Activated CD8-positive, alpha-beta memory T cell treated with anti-CD3 and anti-CD28 coated beads, Interleukin-2, amount 10 ng/mL, durations not matched to agents 7 days and 5 days (primary cell): ENCODE data around the gene NMUR1. TPM values are rescaled to one million over a fixed set of nuclear protein-coding genes. Genes with fewer than 3 reads are reported as not detected.
A peak's percentile ranks its signal among the peaks of the same experiment; 100 is the strongest.

Experiments used
- ATAC-seq: fragments of 150-1000 bp; cut with Tn5 transposase; one replicate; pipeline ENCODE4 v1.10.0; 2021; ENCODE audit warnings: moderate library complexity
- CTCF ChIA-PET: fragments of 350-600 bp; sonication (Branson Sonifier 250); formaldehyde crosslinking; loops from one replicate; lab custom pipeline; 2021; ENCODE audit warnings: antibody characterized with exemption; lab: Charles Lee
- DNase-seq: peaks from one replicate; pipeline ENCODE4 v3.0.0-alpha.2; 2020
- H3K27ac Mint-ChIP-seq: one replicate; pipeline ENCODE4 v1.8.0; 2021; ENCODE audit warnings: mild to moderate bottlenecking, mixed read lengths
- H3K27me3 Mint-ChIP-seq: one replicate; pipeline ENCODE4 v1.8.0; 2021; ENCODE audit warnings: mixed read lengths
- H3K36me3 Mint-ChIP-seq: one replicate; pipeline ENCODE4 v1.8.0; 2021; ENCODE audit warnings: mild to moderate bottlenecking, mixed read lengths
- H3K4me1 Mint-ChIP-seq: one replicate; pipeline ENCODE4 v1.8.0; 2021; ENCODE audit warnings: mixed read lengths
- H3K4me3 Mint-ChIP-seq: one replicate; pipeline ENCODE4 v1.8.0; 2021; ENCODE audit warnings: mild to moderate bottlenecking, moderate library complexity, mixed read lengths
- H3K9me3 Mint-ChIP-seq: one replicate; pipeline ENCODE4 v1.8.0; 2022; ENCODE audit warnings: low read depth, mixed read lengths
- total RNA-seq, 2 experiments: library from RNA; stranded (reverse); gene quantifications; one replicate each; pipeline ENCODE4 v1.2.3, GENCODE V29; 2021

NMUR1 gene
- total RNA-seq, 2 experiments from 2014 or later: 3.6 to 8.6 TPM

DNA sequence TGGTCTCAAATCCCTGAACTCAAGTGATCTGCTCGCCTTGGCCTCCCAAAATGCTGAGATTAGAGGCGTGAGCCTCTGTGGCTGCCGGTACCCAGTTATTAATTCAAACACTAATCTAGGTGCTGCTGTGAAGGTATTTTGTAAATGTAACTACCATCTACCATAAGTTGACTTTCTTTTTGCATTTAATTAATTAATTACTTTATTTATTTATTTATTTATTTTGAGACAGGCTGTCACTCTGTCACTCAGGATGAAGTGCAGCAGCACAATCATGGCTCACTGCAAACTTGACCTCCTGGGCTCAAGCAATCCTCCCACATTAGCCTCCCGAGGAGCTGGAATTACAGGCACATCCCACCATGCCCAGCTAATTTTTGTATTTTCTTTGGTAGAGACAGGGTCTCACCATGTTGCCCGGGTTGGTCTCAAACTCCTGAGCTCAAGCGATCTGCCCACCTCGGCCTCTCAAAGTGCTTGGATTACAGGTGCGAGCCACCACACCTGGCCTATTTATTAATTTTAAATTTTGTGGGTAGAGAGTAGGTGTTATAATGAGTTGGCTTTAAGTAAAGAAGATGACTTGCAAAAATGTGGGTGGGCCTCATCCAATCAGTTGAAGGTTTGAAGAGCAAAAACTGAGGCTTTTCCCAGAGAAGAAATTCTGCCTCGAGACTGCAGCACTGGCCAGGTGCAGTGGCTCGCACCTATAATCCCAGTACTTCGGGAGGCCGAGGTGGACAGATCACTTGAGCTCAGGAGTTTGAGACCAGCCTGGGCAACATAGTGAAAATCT is 17.3 kb upstream of the NMUR1 start:
- Mint-ChIP-seq H3K36me3 (peaks cover 32% of the 10 kb centered on the region), H3K27me3 (no peaks in the 10 kb centered on the region), H3K4me3 (no peak overlapping the region), H3K9me3 (peaks cover 6% of the 10 kb centered on the region), H3K27ac (no peak overlapping the region), H3K4me1 (peaks cover 57% of the 10 kb centered on the region)
- DNase-seq: no peak
- no peak for ATAC-seq
- CTCF ChIA-PET: interaction anchor here (0.8 to 5.3 kb wide), 10 partner anchors 8 to 57 kb away, joined by 3 to 48 read pairs (median 5); partner anchors contain the start of gene NMUR1

DNA sequence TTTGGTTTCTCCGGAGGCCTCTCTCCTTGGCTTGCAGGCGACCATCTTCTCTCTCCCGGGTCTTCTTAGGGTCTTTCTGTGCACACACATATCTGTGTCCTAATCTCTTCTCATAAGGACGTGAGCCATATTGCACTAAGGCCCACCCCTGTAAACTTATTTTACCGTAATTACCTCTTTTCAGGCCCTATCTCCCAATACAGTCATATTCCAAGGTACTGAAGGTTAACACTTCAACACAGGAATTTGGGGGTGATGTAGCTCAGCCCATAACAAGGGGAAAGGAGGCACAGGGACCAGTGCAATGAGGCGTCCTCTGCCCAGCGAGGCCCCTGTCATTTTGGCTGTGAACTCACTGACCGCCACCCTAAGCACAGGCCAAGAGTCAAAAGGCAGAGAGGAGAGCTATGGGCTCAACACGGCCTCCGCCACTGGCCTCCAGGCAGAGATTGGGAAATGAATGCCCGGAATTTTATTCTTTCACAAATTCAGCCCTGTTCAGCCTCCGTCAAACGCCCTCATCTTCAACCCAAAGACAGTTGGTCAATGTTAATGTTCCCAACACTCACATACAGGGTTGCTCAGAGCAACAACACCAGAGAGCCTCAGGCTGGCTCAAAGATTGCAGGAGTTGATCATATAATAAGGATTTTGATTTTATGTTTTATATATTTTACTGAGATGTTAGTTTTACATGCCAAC is 15.9 kb upstream of the NMUR1 start:
- peaks cover 60% of the 10 kb centered on the region for H3K4me1 Mint-ChIP-seq
- H3K27me3 Mint-ChIP-seq: no peaks in the 10 kb centered on the region
- H3K36me3 Mint-ChIP-seq: peaks cover 34% of the 10 kb centered on the region
- H3K4me3 Mint-ChIP-seq: peak overlapping the region; percentile 67
- ATAC-seq: no peak
- peaks cover 11% of the 10 kb centered on the region for H3K9me3 Mint-ChIP-seq
- CTCF ChIA-PET: interaction anchor here (1.0 to 5.3 kb wide), 12 partner anchors 8 to 160 kb away, joined by 3 to 48 read pairs (median 4); partner anchors contain the start of gene NMUR1
- peak overlapping the region; percentile 99 for H3K27ac Mint-ChIP-seq
- no peak for DNase-seq

DNA sequence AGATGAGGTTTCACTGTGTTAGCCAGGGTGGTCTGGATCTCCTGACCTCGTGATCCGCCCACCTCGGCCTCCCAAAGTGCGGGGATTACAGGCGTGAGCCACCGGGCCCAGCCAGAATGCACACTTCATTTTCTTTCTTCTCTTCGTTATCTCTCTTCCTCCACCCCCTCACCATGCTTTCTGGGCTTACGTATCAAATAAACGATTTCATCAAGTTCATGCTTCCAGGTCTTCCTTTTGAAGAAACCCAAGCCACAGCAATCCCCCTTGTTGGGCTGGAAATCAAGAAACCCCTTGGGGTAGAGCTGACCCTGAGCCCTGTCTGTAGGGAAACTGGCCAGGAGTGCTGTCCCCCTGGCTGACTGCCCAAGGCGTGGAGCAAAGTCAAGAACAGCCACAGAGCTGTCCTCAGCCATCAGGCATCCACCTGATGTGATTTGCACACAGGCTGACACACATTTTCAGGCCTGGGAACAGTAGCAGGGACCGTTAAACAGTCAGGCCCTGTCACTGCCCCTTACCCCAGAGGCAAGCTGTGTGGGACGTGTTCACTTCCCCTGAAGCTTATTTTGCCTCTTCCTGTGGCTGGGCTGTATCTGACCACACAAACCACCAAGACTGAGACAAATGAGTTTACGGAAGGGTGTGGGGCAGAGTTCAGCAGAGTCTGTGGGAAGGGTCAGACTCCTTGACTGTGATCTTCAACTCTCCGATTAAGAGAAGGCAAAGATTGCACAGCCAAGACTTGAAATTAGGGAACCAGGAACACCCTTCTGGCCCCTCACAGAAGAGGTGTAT is 15.1 kb upstream of the NMUR1 start:
- Mint-ChIP-seq H3K4me3 (peak overlapping the region; percentile 67), H3K9me3 (peaks cover 11% of the 10 kb centered on the region), H3K27me3 (no peaks in the 10 kb centered on the region), H3K27ac (peak overlapping the region; percentile 99), H3K36me3 (peaks cover 30% of the 10 kb centered on the region), H3K4me1 (peaks cover 60% of the 10 kb centered on the region)
- ATAC-seq (peak; percentile 94), DNase-seq (peak; percentile 97)
- CTCF ChIA-PET: interaction anchor here (0.6 to 5.3 kb wide), 12 partner anchors 8 to 161 kb away, joined by 3 to 48 read pairs (median 4); partner anchors contain the start of gene NMUR1

DNA sequence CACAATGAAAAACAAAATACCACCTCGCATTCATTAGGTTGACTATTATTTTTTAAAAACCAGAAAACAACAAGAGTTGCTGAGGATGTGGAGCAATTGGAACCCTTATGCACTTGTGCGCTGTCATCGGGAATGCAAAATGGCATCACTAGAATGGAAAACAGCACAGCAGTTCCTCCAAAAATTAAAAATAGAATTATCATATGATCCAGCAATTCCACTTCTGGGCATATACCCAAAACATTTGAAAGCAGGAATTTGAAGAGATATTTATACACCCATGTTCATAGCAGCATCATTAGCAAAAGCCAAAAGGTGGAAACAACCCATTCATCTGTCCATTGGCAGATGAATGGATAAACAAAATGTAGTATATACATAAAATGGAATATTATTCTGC is 11.9 kb upstream of the NMUR1 start:
- DNase-seq: no peak
- ATAC-seq: no peak
- CTCF ChIA-PET: interaction anchor here (1.2 to 5.3 kb wide), 3 partner anchors 10 to 18 kb away, joined by 5 to 48 read pairs (median 30); partner anchors contain the start of gene NMUR1
- Mint-ChIP-seq H3K27me3 (peaks cover 3% of the 10 kb centered on the region), H3K4me1 (peaks cover 39% of the 10 kb centered on the region), H3K4me3 (no peak overlapping the region), H3K36me3 (peaks cover 28% of the 10 kb centered on the region), H3K9me3 (peaks cover 11% of the 10 kb centered on the region), H3K27ac (no peak overlapping the region)

DNA sequence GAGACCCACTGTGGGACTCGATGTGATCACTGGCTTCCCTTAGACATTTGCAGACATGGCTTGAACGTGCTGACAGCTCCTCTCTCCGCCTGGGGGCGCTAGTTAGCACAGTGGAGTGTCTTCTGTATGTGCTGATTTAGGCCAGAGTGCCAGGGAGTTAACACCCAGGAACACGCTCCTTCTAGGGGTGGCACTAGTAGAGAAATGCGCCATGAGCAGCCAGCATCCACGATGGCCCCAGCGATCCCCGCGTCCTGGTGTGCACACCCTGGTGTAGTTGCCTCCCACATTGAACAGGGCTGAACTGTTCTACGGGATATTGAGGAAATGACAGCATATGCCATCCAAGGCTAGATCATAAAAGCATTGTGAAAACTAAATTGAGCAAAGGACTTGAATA is 11.4 kb upstream of the NMUR1 start:
- Mint-ChIP-seq H3K4me3 (no peak overlapping the region), H3K9me3 (peaks cover 11% of the 10 kb centered on the region), H3K27me3 (peaks cover 3% of the 10 kb centered on the region), H3K27ac (no peak overlapping the region), H3K36me3 (peaks cover 28% of the 10 kb centered on the region), H3K4me1 (peaks cover 37% of the 10 kb centered on the region)
- no peak for ATAC-seq
- CTCF ChIA-PET: interaction anchor here (3.4 kb wide), 1 partner anchor 14 kb away, joined by 30 read pairs; no protein-coding TSS in a partner anchor
- DNase-seq: no peak

DNA sequence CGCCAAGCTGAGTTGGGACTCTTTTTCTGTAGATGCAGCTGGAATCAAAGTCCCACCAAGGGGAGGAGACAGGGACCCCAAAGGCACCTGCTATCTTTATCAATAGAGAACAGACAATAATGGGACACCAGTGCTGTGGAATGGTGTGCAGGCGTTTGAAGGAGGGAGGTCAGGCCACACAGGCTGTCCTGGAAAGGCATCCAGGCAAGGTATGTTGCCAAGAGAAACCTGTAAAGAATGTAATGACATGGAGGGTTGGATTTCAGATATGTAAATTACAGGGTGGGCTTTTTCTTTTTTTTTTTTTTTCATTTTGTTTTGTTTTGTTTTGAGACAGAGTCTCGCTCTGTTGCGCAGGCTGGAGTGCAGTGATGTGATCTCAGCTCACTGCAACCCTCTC is 9.7 kb upstream of the NMUR1 start:
- Mint-ChIP-seq H3K4me1 (peaks cover 20% of the 10 kb centered on the region), H3K36me3 (peaks cover 19% of the 10 kb centered on the region), H3K27ac (no peak overlapping the region), H3K27me3 (peaks cover 3% of the 10 kb centered on the region), H3K9me3 (peaks cover 11% of the 10 kb centered on the region), H3K4me3 (no peak overlapping the region)
- CTCF ChIA-PET: interaction anchor here (0.7 to 3.4 kb wide), 6 partner anchors 8 to 61 kb away, joined by 3 to 30 read pairs (median 6); partner anchors contain the start of gene NMUR1
- DNase-seq (no peak), ATAC-seq (no peak)

DNA sequence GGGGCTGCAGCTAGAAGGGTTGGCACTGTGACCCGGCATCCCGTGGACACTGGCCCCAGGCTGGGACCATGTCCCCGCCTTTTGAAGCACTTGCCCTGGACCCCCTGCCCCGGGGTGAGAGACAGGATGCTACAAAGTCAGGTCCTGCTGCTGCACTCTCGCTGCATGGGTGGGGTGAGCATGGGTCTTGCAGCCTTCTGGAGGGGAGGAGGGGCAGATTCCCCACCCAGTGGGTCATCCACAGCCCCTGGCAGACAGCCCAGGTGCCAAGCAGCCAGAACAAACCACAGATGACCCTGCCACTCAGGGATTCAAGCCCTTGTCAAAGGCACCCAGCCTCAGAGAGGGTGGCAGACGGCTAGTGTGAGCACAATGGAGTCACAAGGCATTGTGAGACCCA is 5.7 kb upstream of the NMUR1 start:
- no peaks in the 10 kb centered on the region for H3K9me3 Mint-ChIP-seq
- CTCF ChIA-PET: interaction anchor here (0.6 to 1.1 kb wide), 4 partner anchors 13 to 76 kb away, joined by 3 to 5 read pairs (median 3); no protein-coding TSS in a partner anchor
- ATAC-seq (no peak), DNase-seq (no peak)
- H3K27ac Mint-ChIP-seq: no peak overlapping the region
- H3K4me1 Mint-ChIP-seq: peaks cover 21% of the 10 kb centered on the region
- H3K27me3 Mint-ChIP-seq: peaks cover 19% of the 10 kb centered on the region
- H3K36me3 Mint-ChIP-seq: peaks cover 1% of the 10 kb centered on the region
- H3K4me3 Mint-ChIP-seq: no peak overlapping the region

DNA sequence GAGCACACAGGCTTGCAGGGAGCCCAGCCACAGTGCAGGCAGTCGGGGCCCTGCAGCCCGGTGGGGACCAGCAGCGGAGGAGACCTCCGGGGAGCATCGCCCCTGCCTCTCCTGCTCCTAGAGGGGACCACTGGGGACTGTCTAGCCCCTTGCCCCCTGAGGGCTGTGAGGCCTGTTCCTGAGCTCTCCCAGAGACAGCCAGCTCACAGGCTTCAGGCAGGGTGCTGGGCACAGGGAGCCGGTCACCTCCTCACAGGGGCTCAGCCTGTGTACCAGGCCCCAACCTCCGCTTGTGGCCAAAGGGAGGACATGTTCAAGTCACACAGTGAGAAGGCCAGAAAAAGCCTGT is 3.5 kb upstream of the NMUR1 start:
- DNase-seq (no peak), ATAC-seq (no peak)
- H3K4me1 Mint-ChIP-seq: peaks cover 29% of the 10 kb centered on the region
- H3K27me3 Mint-ChIP-seq: peaks cover 29% of the 10 kb centered on the region
- CTCF ChIA-PET: interaction anchor here (1.1 to 5.2 kb wide), 7 partner anchors 10 to 68 kb away, joined by 3 to 128 read pairs (median 7); no protein-coding TSS in a partner anchor
- no peak overlapping the region for H3K27ac Mint-ChIP-seq
- no peaks in the 10 kb centered on the region for H3K9me3 Mint-ChIP-seq
- no peak overlapping the region for H3K4me3 Mint-ChIP-seq
- no peaks in the 10 kb centered on the region for H3K36me3 Mint-ChIP-seq

DNA sequence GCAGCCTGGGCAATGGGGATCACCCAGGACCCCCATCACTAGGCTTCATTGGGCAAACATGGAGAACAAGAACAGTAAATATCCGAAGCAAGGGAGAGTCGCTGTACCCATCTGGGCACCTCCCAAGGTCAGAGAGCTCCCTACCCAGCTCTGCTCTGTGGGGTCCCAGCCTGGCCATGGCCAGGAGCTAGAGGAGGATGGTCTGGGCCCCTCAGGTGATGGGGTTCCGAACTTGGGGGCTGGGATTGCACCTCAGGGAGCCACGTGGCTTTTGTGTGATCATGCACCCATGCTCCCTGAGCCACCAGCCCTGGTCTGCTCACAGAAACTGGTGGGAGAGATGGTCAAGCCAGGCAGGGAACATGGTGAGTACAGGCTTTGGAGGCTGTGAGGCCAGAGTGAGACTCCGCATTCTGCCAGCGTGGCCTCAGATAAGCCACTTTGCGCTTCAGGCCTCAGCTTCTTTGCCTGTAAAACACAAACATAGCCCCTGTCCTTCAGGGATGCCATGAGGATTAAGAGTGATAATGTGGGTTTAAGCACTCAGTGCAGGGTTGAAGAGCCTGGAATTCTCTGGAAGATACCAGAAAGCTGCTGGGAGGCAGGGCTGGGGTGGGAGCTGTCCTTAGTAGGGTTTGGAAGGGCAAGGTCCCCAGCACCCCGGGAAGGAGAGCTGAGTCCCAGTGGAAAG is 3.0 kb upstream of the NMUR1 start:
- CTCF ChIA-PET: interaction anchor here (1.1 to 5.2 kb wide), 9 partner anchors 9 to 68 kb away, joined by 3 to 128 read pairs (median 7); no protein-coding TSS in a partner anchor
- H3K36me3 Mint-ChIP-seq: no peaks in the 10 kb centered on the region
- no peak overlapping the region for H3K4me3 Mint-ChIP-seq
- DNase-seq: no peak
- no peak overlapping the region for H3K27ac Mint-ChIP-seq
- peaks cover 35% of the 10 kb centered on the region for H3K27me3 Mint-ChIP-seq
- H3K9me3 Mint-ChIP-seq: no peaks in the 10 kb centered on the region
- ATAC-seq: no peak
- H3K4me1 Mint-ChIP-seq: peaks cover 32% of the 10 kb centered on the region

DNA sequence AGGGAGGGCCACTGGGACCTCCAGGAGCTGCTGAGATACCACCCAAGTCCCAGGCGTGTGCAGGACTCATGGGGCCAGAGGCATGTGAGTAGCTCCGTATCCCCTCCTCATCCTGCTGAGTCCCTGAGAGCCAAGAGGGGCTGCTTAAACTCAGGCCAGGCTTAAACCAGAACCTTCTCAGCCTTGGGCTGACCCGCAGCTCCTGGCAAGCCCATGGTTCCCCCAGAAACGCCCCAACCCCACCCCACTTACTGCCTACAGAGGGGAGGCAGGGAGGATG is 2.5 kb upstream of the NMUR1 start:
- Mint-ChIP-seq H3K4me1 (peaks cover 37% of the 10 kb centered on the region), H3K4me3 (no peak overlapping the region), H3K27me3 (peaks cover 38% of the 10 kb centered on the region), H3K27ac (no peak overlapping the region), H3K36me3 (no peaks in the 10 kb centered on the region), H3K9me3 (no peaks in the 10 kb centered on the region)
- ATAC-seq (no peak), DNase-seq (no peak)
- CTCF ChIA-PET: interaction anchor here (1.2 to 5.2 kb wide), 8 partner anchors 9 to 69 kb away, joined by 3 to 128 read pairs (median 8); no protein-coding TSS in a partner anchor

DNA sequence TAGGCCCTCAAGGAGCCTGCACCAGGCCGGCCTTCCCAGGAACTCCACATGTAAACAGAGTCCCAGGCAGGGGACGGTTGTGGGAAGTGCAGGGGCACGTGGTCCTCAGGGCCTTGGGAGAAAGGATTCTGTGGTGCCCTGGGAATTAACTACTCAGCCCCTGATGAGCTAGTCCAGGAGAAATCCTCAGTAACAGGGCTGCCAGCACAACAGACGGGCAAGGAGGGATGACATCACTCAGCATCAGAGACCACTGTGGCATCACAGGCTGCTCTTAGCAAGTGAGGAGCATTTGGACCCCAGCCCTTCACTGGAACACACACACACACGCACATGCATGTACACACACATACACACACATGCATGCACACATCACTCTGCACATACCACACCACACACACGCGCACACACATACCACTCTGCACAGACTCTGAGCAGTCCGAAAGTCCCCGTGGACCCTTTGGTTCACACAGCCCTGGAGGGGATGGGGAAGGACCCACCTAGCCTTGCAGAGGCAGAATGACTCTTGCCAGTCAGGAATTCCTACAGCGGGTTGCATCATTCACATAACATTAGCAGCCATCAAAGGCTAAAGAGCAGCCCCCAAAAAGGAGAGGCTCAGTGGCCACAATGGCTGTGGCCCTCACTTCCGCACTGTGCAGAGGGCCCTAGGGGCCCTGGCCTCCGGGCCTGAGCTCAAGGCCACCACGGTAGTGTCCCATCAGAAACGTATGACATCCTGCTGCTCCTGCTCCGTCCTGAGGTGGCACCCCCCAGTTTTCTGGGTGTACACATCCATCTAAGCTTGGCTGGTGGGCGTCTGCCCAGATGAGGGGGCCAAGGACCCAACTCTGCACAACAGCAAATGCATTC is 1.9 kb upstream of the NMUR1 start:
- no peaks in the 10 kb centered on the region for H3K9me3 Mint-ChIP-seq
- H3K4me3 Mint-ChIP-seq: no peak overlapping the region
- DNase-seq (no peak), ATAC-seq (no peak)
- H3K4me1 Mint-ChIP-seq: peaks cover 40% of the 10 kb centered on the region
- peaks cover 40% of the 10 kb centered on the region for H3K27me3 Mint-ChIP-seq
- no peak overlapping the region for H3K27ac Mint-ChIP-seq
- peaks cover under 1% of the 10 kb centered on the region for H3K36me3 Mint-ChIP-seq
- CTCF ChIA-PET: interaction anchor here (0.6 to 5.2 kb wide), 10 partner anchors 8 to 80 kb away, joined by 3 to 128 read pairs (median 8); no protein-coding TSS in a partner anchor
